ENCODE results near the gene GOLGB1. TPM values are rescaled to one million over a fixed set of nuclear protein-coding genes. Genes with fewer than 3 reads are reported as not detected.
"Not testable (repeated sequence)": the region's sequence is repeated elsewhere in the genome, so short reads cannot be mapped to it uniquely, and the experiment has no call there.

Gene GOLGB1
- total RNA-seq, 1 experiment from 2014 or later: 31.3 TPM

GRCh38 chr3:121747976-121748375 is 1.6 kb downstream of the GOLGB1 start:
- DNase-seq (ENCODE audit: low read depth, low spot score) (no peak), ATAC-seq (no peak)
- H3K9ac ChIP-seq (ENCODE audit: low read length): peak overlapping the region; percentile 81
- ChIA-PET RAD21 (ENCODE audit: low non-redundant PET in 1 of 2, low total read pairs in 2 of 2, uncharacterized antibody in 2 of 2, unreplicated experiment in 2 of 2) (no interaction called here), POLR2A (no interaction called here), CTCF (no interaction called here)
- no TSS peak for BruUV-seq (replicated peaks)
- no peaks in the 10 kb centered on the region for H3K36me3 ChIP-seq (ENCODE audit: control insufficient read depth in 1 of 2, insufficient read depth in 2 of 2, low read length in 2 of 2)
- peak overlapping the region; percentile 77 for H3K4me2 ChIP-seq (ENCODE audit: low read length)
- TF ChIP-seq CEBPB (IDR thresholded peaks at IDR 0.05; ENCODE audit: low read depth) (no peak), JUND (IDR thresholded peaks at IDR 0.05) (no peak), YY1 (IDR thresholded peaks at IDR 0.05; ENCODE audit: extremely low read depth, insufficient replicate concordance, low read depth, low read length) (no peak), ELF1 (IDR thresholded peaks at IDR 0.05; ENCODE audit: borderline replicate concordance, low read depth) (no peak), REST (IDR thresholded peaks at IDR 0.05; ENCODE audit: low read depth) (no peak), ATF3 (IDR thresholded peaks at IDR 0.05) (no peak), EZH2phosphoT487 (IDR thresholded peaks at IDR 0.05; ENCODE audit: borderline replicate concordance) (no peak), SRF (IDR thresholded peaks at IDR 0.05; ENCODE audit: low read depth) (no peak), RAD21 (IDR thresholded peaks at IDR 0.05; ENCODE audit: low read depth) (no peak), POLR2A (IDR thresholded peaks at IDR 0.05; ENCODE audit: borderline replicate concordance, extremely low read depth, insufficient read depth, insufficient read length) (no peak), TCF7L2 (IDR thresholded peaks at IDR 0.05; ENCODE audit: borderline replicate concordance, extremely low read depth, insufficient read depth, insufficient read length) (no peak), ZNF274 (IDR thresholded peaks at IDR 0.05; ENCODE audit: low read depth, low read length) (no peak), EZH2 (IDR thresholded peaks at IDR 0.05) (no peak), MAX (IDR thresholded peaks at IDR 0.05) (no peak), SP1 (IDR thresholded peaks at IDR 0.05; ENCODE audit: low read depth) (no peak)
- intact Hi-C loops (cut with micrococcal nuclease): no loop called here
- H2AFZ ChIP-seq (ENCODE audit: low read depth, low read length, poor library complexity, severe bottlenecking): no peak overlapping the region
- peaks cover 3 to 17% of the 10 kb centered on the region in 2 experiments; a peak in 2 of 4 replicates for H3K4me1 ChIP-seq (ENCODE audit: control insufficient read depth in 1 of 2, insufficient read depth in 2 of 2, low read length in 2 of 2)
- H3K9me3 ChIP-seq (ENCODE audit: control insufficient read depth in 1 of 2, insufficient read depth in 1 of 2, low read depth in 1 of 2, low read length in 2 of 2): no peaks in the 10 kb centered on the region
- no peaks in the 10 kb centered on the region for H3K27me3 ChIP-seq (ENCODE audit: insufficient read depth, low read length)
- H3K9me2 ChIP-seq (ENCODE audit: insufficient read depth): no peaks in the 10 kb centered on the region
- peak overlapping the region; percentile 72 to 84 for H3K4me3 ChIP-seq (replicated peaks in 1 of 2; ENCODE audit: low read depth in 1 of 2, low read length in 2 of 2)
- H3K27ac ChIP-seq (ENCODE audit: low read depth, low read length): no peak overlapping the region; the same call in 1 of the 2 replicates
- H3K79me2 ChIP-seq (ENCODE audit: insufficient read depth, low read length): peaks cover 42% of the 10 kb centered on the region
- H4K20me1 ChIP-seq (ENCODE audit: insufficient read depth): no peaks in the 10 kb centered on the region; the same call in 1 of the 2 replicates

GRCh38 chr3:121743106-121743505 is 6.4 kb downstream of the GOLGB1 start:
- BruUV-seq (replicated peaks); ATAC-seq; H3K4me1 ChIP-seq (ENCODE audit: control insufficient read depth in 1 of 2, insufficient read depth in 2 of 2, low read length in 2 of 2); H3K27me3 ChIP-seq (ENCODE audit: insufficient read depth, low read length); H3K9me2 ChIP-seq (ENCODE audit: insufficient read depth); H3K27ac ChIP-seq (ENCODE audit: low read depth, low read length); POLR2A ChIA-PET; intact Hi-C loops (cut with micrococcal nuclease); CTCF ChIA-PET; DNase-seq (ENCODE audit: low read depth, low spot score); H3K36me3 ChIP-seq (ENCODE audit: control insufficient read depth in 1 of 2, insufficient read depth in 2 of 2, low read length in 2 of 2); H2AFZ ChIP-seq (ENCODE audit: low read depth, low read length, poor library complexity, severe bottlenecking); H4K20me1 ChIP-seq (ENCODE audit: insufficient read depth); H3K9ac ChIP-seq (ENCODE audit: low read length); H3K4me2 ChIP-seq (ENCODE audit: low read length); H3K9me3 ChIP-seq (ENCODE audit: control insufficient read depth in 1 of 2, insufficient read depth in 1 of 2, low read depth in 1 of 2, low read length in 2 of 2); H3K4me3 ChIP-seq (replicated peaks in 1 of 2; ENCODE audit: low read depth in 1 of 2, low read length in 2 of 2); RAD21 ChIA-PET (ENCODE audit: low non-redundant PET in 1 of 2, low total read pairs in 2 of 2, uncharacterized antibody in 2 of 2, unreplicated experiment in 2 of 2): not testable (repeated sequence)
- peaks cover 64% of the 10 kb centered on the region for H3K79me2 ChIP-seq (ENCODE audit: insufficient read depth, low read length)
